HG03196 (cell line): ENCODE data around the gene CAPN12.

Source experiments
- ATAC-seq: cut with Tn5 transposase; IDR thresholded peaks from one replicate; pipeline ENCODE4 v1.9.1; 2021; ENCODE audit not compliant: unreplicated experiment

The CAPN12 gene

DNA sequence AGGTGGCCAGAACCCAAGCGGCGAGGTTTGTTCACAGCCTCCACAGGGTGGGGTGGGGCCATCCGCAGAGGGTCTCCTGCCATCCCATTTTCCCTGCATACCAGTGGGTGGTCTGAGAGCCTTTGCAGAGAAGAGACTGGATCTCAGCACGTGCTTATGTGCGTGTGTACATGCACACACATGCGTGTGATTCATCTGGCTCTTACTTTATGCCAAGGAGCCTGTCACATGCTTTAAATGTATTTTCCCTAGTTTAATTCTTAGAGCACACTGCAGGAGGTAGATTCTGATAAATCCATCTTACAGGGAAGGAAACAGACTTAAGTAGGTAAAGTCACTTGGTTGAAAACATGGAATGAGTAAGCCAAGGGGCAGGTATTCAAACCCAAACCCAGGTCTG is 47.1 kb downstream of the CAPN12 start:
- no peak for ATAC-seq

DNA sequence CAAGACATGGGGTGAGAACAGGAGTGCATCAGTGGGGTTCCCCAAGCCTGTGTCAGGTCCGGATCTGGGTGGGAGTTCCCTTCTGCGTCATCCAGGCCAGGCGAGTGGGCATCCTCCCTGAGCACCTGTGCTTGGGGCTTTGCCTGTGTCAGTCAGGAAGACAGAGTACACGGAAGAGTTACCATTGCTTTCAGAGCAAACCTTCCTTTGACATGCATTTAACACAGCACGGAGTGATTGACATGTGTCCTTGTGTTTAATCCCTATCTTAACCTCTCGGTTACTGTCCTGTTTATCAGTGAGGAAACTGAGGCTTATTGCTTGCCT is 47.6 kb downstream of the CAPN12 start:
- no peak for ATAC-seq

DNA sequence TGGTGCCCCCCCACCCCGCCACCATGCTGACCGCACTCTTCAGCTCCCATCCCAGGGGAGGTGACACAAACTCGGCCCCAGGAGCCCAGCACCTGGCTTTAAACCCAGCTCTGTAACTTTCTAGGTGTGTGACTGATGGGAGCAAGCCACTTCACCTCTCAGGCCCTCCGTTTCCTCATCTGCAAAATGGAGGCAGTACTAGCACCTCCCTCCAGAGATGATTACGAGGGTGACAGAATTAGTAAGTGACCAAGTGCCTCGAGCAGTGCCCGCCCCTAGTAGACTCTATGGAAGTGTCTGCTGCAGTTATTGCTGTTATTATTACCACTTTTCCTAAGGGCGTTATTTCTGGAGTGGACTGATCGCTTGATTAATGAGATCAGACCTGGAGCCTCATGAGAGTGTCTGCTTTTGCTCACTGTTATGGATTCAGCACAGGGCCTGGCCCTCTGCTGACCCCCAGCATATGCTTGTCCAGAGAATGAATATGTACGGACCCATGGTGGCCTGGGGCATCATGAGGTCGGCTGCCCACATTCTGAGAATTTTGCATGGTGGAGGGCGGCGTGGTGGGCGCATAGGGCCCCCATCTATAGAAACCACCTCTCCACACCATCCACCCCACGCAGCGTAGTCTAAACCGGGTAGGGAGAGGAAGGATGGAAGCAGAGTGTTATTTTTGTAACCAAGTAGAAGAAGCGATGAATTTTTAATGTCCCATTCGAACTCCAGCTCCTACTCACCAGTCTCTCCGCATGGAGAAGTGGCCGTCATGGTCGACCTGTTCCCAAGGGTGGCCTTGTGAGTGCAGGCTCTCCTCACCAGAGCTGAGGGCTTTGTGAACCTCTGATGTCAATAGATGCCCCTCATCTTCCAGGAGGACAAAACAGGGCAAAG is 48.2 kb downstream of the CAPN12 start:
- no peak for ATAC-seq

DNA sequence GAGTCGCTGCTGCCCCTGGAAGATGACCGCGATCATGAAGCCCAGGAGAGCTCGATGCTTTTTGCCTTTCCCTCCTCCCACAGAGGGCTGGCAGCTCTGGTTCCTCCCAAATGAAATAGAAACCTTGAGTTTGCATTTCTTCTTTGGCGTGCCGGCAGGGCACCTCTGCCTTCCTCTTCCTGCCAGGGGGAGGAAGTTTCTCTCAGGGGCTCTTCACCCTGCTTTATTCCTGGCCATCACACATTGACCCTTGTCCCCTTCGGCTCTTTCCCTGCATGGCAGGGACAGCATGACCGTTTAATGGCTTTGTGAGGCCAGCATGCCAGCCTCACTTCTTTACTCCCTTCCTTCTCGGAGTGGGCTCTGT is 49.0 kb downstream of the CAPN12 start:
- no peak for ATAC-seq

DNA sequence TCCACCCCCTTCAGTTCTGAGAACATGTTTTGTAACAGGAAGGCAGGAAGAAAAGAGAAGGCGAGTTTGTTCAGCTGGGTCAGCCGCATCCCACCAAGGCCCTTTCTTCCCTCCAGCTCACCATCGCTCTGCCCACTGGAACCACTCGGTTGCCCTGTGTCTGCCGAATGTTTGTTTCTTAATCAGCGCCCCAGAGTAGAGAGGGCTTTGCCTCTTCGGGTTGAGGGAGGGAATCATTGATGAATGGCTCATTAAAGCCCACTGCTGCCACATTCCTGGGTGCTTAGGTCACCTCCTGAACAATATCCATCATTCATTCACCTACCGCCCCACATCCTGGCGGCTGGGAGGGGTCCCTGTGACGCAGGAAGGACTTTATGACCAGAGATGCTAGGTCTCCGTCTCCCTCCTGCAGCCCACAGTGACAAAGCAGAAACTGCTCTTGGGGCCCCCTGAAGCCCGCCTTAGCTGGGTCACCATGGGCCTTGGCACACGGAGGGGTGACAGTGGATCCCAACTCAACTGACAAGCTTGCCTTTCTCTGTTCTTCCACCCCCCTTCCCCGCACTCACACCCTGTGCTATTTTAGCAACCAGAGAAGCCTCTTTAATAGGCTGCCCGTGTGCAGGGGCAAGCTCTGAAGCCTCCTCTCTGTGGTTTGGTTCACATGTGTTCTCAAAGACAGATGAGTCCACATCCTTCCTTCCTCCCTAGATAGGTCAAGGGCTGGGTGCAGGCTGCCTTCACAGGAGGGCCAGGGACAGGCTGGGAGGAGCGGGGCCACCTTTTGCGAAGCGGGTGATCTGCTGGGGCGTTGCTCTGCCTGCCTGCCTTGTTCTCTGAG is 50.7 kb downstream of the CAPN12 start:
- ATAC-seq = no peak

DNA sequence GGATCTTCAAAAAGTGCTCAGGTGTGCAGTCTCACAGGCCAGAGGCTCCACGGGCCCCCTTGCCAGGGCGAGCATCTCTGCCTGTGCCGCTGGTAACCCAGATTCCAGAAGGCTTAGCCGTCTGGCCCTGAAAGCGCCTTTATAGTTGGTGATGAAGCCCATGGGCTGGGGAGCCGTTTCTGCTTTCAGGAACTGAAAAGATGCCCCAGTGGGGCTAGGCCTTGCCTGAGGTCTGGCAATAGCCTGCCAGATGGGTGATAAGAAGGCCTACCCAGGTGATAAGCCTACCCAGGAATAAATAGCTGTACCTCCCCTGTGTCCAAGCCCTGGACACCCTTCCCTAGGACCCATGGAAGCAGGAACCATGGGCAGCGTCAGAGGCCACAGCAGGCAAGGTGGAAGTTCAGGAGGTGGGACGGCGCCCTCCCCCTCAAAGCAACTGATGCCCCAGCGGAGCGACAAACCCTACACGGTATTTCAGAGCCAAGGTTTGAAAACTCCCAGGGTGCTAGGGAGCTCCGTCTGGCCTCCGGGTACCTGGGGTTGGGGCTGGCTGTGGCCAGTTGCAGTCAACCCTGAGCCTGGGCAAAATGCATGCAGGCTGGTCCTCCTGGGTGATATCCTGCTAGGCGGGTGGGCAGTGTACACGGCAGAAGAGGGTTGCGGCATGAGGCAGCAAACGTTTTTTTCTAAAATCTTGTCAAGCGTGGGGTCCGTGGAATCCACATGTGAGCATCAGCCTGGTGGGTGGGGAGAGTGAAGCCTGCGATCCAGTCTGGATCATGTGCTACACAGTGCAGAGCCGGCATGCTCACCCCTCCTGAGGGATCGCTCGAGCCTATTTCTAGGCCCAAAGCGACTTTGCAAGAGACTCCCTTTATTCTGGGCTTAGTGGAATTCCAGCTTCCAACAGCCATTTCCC is 51.6 kb downstream of the CAPN12 start:
- ATAC-seq = no peak

DNA sequence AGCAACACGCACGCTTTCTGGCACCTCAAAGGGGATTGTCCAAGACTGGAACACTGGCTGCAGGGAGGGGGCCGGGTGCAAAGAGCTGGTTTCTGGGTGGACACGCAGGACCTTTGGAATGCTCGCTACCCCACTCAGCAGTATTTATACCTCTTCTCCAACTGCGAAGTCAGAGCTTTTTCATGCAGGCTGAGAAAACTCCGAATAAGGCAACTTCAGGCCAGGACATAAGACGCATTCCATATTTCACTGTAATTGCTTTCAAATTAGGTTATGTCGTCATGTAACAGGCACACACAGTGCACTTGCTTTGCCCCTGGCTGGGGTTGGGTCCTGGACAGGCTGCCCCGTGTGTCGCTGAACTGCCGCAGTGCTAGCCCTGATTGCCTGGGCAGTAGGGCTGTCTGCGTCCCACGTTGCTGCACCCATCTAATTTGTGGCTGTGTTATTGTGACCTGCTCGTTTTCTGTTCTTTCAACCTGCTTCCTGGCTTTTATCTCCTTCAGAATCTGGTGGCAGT is 52.3 kb downstream of the CAPN12 start:
- ATAC-seq = no peak

DNA sequence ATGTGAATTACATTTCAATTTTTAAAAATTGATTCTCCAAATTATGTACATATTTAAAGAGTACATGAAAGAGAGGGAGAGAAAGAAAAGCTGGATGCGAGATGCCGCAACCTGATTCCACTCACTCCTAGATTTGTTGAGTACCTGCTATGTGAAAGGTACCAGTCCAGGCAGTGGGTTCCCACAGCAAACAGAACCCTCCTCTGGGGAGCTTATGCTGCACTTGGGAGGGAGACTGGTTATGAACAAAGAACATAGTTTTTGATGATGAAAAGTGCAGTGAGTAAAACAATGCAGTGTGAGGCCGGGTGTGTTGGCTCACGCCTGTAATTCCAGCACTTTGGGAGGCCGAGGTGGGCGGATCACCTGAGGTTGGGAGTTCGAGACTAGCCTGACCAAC is 53.4 kb downstream of the CAPN12 start:
- no peak for ATAC-seq

DNA sequence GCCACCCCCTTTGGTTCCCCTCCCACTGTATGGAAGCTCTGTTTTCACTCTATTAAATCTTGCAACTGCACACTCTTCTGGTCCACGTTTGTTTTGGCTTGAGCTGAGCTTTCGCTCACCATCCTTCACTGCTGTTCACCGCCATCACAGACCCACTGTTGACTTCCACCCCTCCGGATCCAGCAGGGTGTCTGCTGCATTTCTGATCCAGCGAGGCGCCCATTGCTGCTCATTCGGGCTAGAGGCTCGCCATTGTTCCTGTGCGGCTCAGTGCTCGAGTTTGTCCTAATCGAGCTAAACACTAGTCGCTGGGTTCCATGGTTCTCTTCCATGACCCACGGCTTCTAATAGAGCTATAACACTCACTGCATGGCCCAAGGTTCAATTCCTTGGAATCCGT is 54.1 kb downstream of the CAPN12 start:
- no peak for ATAC-seq

DNA sequence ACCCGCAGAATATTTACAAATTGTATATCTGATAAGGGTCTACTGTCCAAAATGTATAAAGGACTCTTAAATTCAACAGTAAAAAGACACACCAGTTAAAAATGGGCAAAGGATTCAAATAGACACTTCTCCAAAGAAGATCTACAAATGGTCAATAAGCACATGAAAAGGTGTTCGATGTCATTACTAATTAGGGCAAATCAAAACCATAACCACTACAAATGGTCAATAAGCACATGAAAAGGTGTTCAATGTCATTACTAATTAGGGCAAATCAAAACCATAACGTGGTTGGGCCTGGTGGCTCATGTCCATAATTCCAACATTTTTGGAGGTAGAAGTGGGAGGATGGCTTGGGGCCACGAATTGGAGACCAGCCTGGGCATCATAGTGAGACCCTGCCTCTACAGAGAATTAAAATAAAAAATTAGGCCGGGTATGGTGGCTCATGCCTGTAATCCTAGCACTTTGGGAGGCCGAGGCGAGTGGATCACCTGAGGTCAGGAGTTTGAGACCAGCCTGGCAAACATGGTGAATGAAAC is 56.4 kb downstream of the CAPN12 start:
- no peak for ATAC-seq

DNA sequence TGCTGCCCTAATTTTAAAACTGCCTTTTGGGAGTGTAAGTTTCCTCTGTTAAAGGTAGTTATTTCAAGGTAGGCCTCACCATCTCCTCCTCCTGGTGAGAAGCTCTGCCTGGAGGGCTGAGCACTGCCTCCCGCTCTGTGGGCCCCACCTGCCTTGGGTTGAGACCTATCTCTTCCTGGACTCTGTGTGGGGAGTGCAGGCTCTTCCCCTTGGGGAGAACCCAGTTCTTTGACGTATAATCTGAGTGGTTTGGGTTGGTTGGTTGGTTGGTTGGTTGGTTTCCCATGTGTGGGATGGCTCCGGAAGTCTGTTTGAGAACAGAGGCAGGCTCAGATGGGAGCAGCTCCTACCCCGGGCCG is 57.8 kb downstream of the CAPN12 start:
- ATAC-seq = no peak

DNA sequence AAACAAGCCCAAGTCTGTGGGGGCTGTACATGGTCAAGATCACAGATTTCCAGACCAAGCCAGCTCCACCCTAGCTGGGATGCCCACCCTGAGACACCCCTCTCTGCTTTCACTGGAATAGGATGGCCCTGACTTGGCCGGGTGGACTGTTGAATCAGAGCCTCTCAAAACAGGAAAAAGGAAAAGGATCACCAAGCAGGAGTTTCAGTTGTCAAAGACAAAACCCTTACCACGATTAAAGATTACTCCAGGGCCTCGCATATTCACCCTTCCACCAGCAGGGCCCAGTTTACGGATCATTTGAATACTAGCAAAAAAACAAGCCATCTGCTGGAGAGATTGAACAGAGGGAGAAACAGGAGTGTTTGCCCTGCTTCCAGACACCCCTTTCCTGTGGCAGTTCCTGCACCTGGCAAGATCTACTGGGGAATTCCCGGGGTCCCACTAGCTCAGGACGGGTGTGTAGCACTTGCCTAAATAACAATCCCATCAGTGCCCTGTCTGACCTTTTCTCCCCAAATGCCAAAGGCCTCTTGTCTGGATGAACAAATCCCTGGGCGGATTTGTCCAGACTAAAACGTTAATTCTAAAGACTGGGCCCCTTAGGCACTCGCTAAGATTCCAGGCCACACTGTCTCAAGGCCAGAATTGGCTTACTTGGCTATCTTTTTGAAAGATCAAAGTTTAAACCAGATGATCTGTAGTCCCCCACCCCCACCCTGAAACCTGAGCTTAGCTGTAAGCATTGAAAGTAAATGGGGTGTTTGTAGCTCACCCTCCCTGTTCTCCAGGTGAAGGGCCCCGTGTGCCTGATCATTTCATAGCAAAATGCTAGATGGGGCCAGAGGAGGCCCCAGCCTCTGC is 58.4 kb downstream of the CAPN12 start:
- no peak for ATAC-seq

DNA sequence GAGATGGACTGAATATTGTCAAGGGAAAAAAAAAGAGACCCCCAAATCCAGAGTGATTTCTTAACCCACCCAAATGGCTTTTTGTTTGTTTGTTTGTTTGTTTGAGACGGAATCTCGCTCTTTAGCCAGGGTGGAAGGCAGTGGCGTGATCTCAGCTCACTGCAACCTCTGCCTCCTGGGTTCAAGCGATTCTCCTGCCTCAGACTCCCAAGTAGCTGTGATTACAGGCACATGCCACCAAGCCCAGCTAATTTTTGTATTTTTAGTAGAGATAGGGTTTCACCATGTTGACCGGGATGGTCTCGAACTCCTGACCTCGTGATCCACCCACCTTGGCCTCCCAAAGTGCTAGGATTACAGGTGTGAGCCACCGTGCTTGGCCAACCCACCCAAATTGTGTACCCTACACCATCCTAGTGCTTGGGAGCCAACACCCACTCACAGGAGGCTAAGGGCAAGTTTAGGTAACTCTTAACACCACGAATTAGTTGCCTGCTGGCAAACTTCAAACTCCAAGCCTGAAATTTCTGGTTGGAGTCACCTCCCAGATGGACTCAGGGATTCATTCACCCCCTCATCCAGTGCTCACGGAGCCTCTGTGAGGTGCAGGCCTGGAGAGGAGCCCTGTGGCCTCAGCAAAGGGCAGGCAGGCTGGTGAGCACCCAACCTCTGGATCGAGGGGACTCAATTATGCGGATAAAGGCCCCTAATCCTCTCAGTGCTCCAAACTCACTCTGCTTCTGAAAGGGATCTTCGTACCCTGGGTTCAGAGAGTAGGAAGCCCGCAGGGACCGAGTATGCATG is 59.2 kb downstream of the CAPN12 start:
- no peak for ATAC-seq

DNA sequence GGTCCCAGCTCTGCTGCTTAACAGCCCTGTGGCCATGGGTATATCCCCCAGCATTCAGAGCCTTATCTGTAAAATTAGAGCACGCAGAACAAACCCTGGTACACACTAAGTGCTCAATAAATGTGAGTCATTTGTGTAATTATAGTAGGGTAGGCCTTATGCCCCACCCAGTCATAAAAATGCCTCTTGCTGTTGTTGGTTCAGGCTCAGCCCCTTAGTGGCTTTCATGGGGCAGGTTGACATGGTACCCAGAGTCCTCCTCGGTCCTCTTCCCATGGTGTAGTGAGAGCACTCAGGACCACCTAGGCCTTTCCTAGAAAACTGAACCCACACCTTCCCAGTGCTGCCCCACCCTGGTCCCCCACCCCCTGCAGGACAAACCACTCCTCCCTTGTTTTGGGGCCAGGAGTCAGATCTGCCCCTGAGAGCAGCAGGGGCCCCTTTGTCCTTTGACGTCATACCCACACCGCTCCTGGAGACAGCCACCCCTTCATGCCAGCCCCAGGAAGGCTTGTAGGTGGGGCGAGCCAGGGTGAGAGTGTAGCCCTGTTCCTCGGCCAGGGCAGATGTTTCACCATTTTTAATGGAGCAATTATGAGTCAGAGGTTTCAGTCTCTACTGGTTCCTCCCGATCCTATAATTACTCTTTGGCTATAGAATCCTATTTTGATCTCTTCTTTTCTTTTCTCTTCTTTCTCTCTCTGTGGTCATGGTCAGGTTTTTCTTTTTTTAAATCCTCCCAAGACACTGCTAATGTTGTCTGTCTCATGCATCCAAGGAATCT is 60.0 kb downstream of the CAPN12 start:
- no peak for ATAC-seq

DNA sequence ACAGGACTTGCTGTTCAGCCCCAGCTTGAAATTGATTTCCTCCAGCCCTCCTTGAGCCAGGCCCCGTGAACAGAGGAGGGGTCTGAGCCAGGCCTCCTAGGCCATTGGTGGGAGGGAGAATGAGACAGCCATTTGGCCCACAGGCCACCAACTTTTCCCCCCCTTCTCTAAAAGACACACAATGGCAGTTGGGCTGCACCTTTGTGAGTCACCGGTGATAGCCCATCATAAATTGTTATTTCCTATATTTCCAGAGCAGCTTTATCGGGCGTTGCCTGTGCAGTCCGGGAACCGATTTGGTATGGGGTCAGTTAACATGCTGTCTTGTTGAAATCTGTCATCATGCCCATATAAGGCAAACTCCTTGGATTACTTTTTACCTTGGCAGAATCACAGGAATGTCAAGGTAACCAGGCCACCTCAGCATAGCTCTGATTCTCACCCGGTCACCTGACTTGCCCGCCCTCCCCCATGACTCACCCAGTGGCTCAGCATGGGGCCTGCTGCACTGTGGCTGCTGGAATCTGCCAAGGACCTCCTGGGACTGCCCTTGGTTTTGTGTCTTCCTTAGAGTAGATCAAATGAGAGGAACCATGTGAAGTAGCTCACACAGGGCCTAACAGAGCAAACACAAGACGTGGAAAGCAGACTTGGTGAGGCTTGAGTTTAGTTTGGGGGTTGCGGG is 60.7 kb downstream of the CAPN12 start:
- no peak for ATAC-seq

DNA sequence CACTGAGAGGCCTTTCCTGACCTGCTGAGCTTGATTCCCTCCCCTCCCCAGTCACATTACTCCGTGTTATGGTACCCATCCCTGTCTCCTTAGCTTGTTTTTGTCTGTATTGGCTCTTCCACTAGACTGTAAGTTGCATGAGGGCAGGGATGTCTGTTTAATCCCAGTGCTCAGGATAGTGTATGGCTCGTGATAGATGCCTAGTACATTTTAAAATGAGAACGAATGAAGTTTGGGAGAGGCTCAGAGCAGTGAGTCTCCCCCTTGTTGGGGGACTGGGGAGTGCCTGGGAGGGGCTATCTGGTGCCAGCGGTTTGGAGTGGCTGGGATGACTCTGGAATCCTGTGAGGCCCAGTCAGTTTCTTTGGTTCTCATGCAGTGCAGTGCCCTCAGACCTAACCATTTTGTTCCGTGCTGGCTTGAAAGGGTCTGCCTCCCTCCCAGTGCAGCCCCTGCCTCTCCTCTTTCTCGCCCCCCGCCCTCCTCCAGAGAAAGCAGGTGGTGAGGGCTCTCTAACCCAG is 61.3 kb downstream of the CAPN12 start:
- ATAC-seq = no peak

DNA sequence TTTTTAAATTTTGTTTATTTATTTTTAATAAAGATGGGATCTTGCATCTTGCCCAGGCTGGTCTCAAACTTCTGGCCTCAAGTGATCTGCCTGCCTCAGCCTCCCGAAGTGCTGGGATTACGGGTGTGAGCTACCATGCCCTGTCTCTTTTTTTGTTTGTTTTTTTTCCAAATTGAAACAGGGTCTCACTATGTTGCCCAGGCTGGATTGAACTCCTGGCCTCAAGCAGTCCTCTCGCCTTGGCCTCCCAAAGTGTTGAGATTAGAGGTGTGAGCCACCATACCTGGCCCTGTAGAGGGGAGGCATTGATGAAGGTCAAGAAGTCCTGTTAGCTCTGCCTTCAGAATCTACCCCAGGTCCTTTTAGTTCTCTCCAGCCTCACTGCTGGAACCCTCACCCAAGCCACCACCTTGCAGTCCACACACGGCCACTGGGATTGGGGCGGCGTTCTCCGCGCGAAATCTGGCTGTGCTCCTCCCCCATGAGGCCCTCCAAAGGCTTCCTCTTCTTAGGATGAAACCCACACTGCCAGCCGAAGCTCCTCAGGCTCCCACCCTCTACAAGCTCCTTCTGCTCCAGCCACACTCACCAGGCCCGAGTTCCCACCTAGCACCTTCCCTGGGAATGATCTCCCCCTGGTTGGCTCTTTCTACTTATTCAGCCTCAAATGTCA is 61.9 kb downstream of the CAPN12 start:
- no peak for ATAC-seq
